ENCODE results near the gene RMRP.

RMRP gene

GRCh38 chr9:35609820-35610163 lies 48.0 kb downstream of the RMRP start:
- no peak for DNase-seq

- DNase-seq = no peak
Observed at GRCh38 chr9:35609001-35609819, 48.6 kb downstream of the RMRP start.

- DNase-seq = no peak
Observed at GRCh38 chr9:35608221-35608620, 49.6 kb downstream of the RMRP start.

Measured in inflammatory macrophage (primary cell).